ENCODE data around the gene DCPS.
"Not testable (repeated sequence)": the region's sequence is repeated elsewhere in the genome, so short reads cannot be mapped to it uniquely, and the experiment has no call there.

Gene DCPS

DNA sequence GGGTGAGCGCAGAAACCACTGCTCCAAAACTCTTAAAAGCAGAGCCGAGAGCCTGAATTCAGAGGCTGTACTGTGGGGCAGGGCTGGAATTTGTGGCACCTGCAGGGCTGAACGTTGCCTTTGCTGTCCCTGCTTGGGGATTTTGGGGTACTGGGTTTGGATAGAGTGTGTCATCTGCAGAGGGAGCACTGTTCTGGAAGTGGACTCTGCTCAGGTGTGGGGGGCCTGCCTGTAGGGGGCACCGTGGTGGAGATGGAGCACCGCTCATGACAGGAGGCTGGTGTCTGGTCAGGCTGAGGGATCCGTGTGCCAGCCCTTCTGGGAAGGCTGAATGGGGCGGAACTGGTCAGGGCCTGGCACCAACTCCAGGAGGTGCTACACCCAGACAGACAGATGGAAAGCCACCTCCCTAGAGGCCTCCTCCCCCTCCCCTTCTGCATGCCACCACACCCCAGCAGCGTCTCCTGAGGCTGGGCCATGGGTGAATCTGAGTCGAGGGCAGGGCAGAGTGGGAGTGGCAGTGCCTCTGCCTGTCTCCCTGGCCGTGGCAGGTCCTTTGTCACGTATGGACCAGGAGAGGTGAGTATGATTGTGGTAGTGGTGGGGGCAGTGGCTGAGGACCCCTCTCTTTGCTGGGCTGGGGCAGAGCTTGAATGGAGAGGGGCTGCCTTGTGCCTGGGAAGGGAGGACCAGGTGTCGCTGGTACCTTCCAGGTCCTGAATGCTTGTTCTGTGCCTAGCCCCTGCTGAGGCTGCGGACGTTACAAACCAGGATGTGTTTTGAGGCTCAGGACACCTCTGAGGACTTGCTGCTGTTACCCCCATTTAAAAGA lies 63.2 kb downstream of the DCPS start:
- peaks cover 20% of the 10 kb centered on the region for H3K4me1 ChIP-seq (ENCODE audit: insufficient read depth, low read length)
- H3K9ac ChIP-seq (ENCODE audit: low read length); H3K27me3 ChIP-seq (ENCODE audit: control insufficient read depth in 1 of 2, insufficient read depth in 2 of 2, low read length in 2 of 2); H3K36me3 ChIP-seq (ENCODE audit: insufficient read depth, low read length); H3K9me3 ChIP-seq (ENCODE audit: low read length); H3K27ac ChIP-seq (ENCODE audit: low read depth, low read length); H3K4me3 ChIP-seq (ENCODE audit: low read depth in 1 of 2, low read length in 2 of 2): not testable (repeated sequence)

DNA sequence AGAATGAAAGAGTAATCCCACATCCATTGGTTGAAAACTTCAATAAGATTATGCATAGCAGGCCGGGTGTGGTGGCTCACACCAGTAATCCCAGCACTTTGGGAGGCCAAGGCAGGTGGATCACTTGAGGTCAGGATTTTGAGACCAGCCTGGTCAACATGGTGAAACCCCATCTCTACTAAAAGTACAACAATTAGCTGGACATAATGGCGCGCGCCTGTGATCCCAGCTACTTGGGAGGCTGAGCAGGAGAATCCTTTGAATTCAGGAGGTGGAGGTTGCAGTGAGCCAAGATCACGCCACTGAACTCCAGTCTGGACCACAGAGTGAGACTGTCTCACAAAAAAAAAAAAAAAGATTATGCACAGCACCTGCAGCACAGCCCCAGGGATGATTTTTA lies 63.9 kb downstream of the DCPS start:
- not testable (repeated sequence) for H3K4me3 ChIP-seq (ENCODE audit: low read depth in 1 of 2, low read length in 2 of 2); H3K36me3 ChIP-seq (ENCODE audit: insufficient read depth, low read length); H3K27ac ChIP-seq (ENCODE audit: low read depth, low read length); H3K9ac ChIP-seq (ENCODE audit: low read length); H3K9me3 ChIP-seq (ENCODE audit: low read length); H3K27me3 ChIP-seq (ENCODE audit: control insufficient read depth in 1 of 2, insufficient read depth in 2 of 2, low read length in 2 of 2)
- peaks cover 20% of the 10 kb centered on the region for H3K4me1 ChIP-seq (ENCODE audit: insufficient read depth, low read length)

DNA sequence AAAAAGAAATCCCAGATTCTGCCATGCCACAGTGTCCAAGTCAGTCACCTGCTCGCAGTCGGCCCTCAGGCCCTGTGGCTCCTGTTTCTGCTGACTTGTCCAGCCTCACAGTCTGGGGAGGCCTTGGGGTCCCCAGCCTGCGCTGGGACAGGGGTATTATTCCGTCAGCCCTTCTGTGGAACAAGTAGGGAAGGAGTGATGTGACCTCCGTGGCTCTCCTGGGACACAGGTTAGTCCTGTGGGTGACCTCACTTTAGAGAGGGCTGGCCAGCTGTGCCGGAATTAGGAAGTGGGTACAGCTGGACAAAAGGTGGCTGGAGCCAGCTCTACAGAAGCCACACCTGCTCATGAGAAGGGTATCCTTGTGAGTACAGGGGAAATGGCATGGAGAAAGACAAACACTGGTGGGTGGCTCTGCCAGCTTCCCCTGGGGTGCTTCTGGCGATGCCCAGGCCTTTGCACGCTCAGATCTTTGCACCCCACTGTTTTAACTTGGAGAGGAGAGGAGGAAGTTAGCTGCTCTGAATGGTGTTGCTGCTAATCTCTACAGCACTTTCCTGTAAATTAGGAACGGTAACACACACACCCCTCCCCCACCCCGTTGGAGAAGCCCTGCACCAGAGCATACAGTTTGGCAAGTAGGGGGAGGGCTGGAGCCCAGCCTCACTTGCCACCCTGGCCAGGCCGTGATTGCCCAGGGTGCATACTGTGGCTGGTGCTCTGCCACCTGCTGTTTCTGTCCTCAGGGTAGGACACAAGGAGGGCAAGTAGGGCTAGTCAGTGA lies 64.7 kb downstream of the DCPS start:
- H3K36me3 ChIP-seq (ENCODE audit: insufficient read depth, low read length); H3K4me3 ChIP-seq (ENCODE audit: low read depth in 1 of 2, low read length in 2 of 2); H3K9me3 ChIP-seq (ENCODE audit: low read length); H3K27me3 ChIP-seq (ENCODE audit: control insufficient read depth in 1 of 2, insufficient read depth in 2 of 2, low read length in 2 of 2); H3K27ac ChIP-seq (ENCODE audit: low read depth, low read length); H3K9ac ChIP-seq (ENCODE audit: low read length): not testable (repeated sequence)
- peaks cover 21% of the 10 kb centered on the region for H3K4me1 ChIP-seq (ENCODE audit: insufficient read depth, low read length)

DNA sequence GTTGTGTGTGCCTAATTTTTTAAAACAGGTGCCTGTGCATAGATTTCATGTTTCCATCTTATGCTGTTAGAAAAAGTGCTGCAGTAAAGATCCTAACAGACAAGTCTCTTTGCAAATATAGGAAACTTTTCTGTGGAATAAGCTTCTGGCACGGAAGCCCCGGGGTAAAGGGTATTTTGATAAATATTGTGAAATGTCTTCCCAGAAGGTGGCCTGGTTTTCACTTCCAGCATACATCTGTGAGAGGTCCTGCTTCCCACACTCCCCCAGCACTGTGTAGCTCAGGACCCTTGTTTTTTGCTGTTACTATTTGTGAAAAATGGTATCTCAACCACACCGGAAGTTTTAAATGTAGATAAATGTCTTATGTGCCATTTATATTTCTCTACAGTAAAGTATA lies 66.2 kb downstream of the DCPS start:
- peaks cover 17% of the 10 kb centered on the region for H3K4me1 ChIP-seq (ENCODE audit: insufficient read depth, low read length)
- H3K27ac ChIP-seq (ENCODE audit: low read depth, low read length): no peak overlapping the region
- H3K4me3 ChIP-seq (ENCODE audit: low read depth in 1 of 2, low read length in 2 of 2): no peak overlapping the region
- H3K36me3 ChIP-seq (ENCODE audit: insufficient read depth, low read length): no peaks in the 10 kb centered on the region
- no peaks in the 10 kb centered on the region for H3K9me3 ChIP-seq (ENCODE audit: low read length)
- H3K27me3 ChIP-seq (ENCODE audit: control insufficient read depth in 1 of 2, insufficient read depth in 2 of 2, low read length in 2 of 2): no peaks in the 10 kb centered on the region
- H3K9ac ChIP-seq (ENCODE audit: low read length): no peak overlapping the region

DNA sequence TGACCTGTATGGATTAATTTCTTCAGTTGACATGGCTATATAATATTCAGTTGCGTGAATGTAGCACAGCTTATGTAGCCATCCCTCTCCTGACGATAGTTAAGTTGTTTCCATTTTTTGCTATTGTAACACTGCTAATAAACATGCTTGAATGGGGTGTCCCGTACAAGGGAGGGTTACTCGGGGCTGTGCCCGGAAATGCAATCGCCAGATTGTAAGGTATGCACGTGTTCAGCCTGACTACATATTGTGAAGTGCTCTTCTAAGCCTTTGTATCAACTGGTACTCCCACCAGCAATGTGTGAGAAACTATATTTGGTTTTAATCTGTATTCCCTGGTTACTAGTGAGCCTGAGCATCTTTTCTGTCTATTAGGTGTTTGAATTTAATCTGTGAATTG lies 67.7 kb downstream of the DCPS start:
- Histone ChIP-seq H3K27ac (ENCODE audit: low read depth, low read length) (no peak overlapping the region), H3K9me3 (ENCODE audit: low read length) (no peaks in the 10 kb centered on the region), H3K9ac (ENCODE audit: low read length) (no peak overlapping the region), H3K4me1 (ENCODE audit: insufficient read depth, low read length) (peaks cover 10% of the 10 kb centered on the region), H3K4me3 (ENCODE audit: low read depth in 1 of 2, low read length in 2 of 2) (no peak overlapping the region), H3K27me3 (ENCODE audit: control insufficient read depth in 1 of 2, insufficient read depth in 2 of 2, low read length in 2 of 2) (no peaks in the 10 kb centered on the region), H3K36me3 (ENCODE audit: insufficient read depth, low read length) (no peaks in the 10 kb centered on the region)

DNA sequence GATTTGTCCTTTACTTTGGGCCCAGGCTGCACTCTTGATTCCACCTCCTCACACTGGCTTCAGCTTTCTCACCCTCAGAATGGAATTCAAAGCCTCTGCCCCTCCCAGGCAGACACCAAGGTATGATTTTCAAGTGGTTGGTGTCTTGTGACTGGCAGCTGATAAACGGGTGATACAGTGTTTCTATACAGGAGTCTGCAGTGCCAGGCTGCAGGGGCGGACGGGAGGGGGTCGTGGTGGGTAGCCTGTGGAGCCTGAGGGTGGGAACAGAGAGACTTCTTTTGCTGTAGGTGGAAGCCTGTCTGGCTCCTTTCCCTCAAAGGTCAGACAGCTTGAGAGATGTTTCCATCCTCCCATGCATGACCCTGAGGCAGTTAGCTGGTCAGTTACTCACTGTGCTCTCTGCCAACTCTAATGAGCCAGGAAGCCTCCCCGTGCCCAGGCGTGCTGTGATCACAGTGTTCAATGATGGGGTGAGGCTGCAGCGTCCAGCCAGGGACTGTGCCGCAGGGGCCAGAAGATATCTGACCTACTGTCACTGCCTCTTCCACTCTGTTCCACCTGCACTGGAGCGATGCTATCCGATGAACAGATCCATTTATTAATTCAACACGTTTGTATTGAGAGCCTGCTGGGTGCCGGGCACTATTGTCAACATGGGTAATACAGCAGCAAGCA lies 69.7 kb downstream of the DCPS start:
- not testable (repeated sequence) for H3K9me3 ChIP-seq (ENCODE audit: low read length); H3K27ac ChIP-seq (ENCODE audit: low read depth, low read length); H3K27me3 ChIP-seq (ENCODE audit: control insufficient read depth in 1 of 2, insufficient read depth in 2 of 2, low read length in 2 of 2); H3K9ac ChIP-seq (ENCODE audit: low read length); H3K36me3 ChIP-seq (ENCODE audit: insufficient read depth, low read length); H3K4me1 ChIP-seq (ENCODE audit: insufficient read depth, low read length); H3K4me3 ChIP-seq (ENCODE audit: low read depth in 1 of 2, low read length in 2 of 2)

DNA sequence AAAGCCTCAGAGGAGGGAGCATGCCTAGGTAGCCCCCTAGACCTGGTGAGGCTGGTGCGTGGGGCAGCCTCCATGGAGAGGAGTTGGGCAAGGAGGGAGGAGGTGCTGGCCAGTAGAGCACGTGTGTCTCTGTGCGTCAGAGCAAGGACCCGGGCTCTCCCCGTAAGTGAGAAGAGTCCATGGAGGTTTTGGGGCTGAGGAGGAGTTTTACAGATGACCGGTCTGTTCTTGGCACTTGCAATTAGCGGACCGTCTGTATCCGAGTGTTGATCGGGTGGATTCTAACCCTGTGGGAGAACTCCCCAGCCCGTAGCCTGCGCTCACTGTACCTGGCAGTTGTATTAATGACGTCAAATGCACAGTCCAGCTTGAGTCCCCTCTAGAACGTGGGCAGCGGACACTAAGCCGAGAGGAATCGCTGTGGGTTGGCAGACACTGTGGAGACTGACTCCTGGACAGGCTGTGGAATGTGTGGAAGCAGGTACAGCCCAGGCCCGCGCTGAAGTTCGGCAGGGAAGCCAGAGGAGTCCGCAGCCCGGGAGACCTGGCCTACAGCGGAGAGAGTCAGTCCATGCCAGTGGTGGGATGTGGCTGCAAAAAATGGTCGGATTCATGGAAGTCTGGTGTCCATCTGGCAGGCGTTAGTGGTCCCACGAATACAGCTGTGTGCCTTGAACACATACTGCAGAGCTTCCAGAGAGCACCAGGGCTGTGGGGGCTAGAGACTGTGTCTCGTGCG lies 70.9 kb downstream of the DCPS start:
- H3K9ac ChIP-seq (ENCODE audit: low read length); H3K9me3 ChIP-seq (ENCODE audit: low read length); H3K36me3 ChIP-seq (ENCODE audit: insufficient read depth, low read length); H3K4me1 ChIP-seq (ENCODE audit: insufficient read depth, low read length); H3K4me3 ChIP-seq (ENCODE audit: low read depth in 1 of 2, low read length in 2 of 2); H3K27me3 ChIP-seq (ENCODE audit: control insufficient read depth in 1 of 2, insufficient read depth in 2 of 2, low read length in 2 of 2); H3K27ac ChIP-seq (ENCODE audit: low read depth, low read length): not testable (repeated sequence)

DNA sequence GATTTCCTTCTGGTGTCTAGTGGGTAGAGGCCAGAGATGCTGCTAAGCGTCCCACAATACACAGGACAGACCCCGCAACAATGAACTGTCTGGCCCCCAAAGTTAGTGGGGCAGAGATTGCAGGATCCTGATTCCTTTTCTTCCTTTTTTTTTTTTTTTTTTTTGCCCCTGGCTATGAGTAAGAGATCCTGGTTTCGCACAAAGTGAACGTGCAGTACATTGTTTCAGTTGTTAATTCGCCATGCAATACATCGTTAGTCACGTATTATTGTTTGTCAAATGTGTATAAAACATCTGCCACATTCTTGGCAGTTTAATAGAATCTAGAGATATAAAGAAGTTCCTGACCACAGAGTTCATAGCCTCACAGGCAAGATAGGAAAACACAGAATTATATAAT lies 71.9 kb downstream of the DCPS start:
- Histone ChIP-seq H3K27me3 (ENCODE audit: control insufficient read depth in 1 of 2, insufficient read depth in 2 of 2, low read length in 2 of 2) (no peaks in the 10 kb centered on the region), H3K9ac (ENCODE audit: low read length) (no peak overlapping the region), H3K4me3 (ENCODE audit: low read depth in 1 of 2, low read length in 2 of 2) (no peak overlapping the region), H3K4me1 (ENCODE audit: insufficient read depth, low read length) (peaks cover 6% of the 10 kb centered on the region), H3K36me3 (ENCODE audit: insufficient read depth, low read length) (no peaks in the 10 kb centered on the region), H3K9me3 (ENCODE audit: low read length) (no peaks in the 10 kb centered on the region), H3K27ac (ENCODE audit: low read depth, low read length) (no peak overlapping the region)

DNA sequence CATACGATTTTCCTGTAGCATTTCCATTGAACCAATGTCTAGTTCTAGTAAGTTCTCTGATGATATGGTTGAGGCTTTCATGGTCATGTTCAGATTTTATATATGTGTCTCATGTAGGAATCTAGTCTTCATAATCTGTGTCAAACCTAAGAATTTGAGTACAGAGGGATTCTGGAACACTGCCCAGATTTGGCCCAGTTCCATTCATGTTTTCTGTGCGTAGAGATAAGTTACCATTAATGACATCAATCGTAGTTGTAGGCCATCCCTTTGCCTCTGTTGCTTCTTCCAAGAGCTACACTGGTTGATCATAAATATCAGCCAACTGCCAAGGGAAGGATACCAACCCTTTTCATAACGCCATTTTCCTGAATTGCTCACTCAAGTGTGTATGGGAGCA lies 74.9 kb downstream of the DCPS start:
- no peak overlapping the region for H3K9ac ChIP-seq (ENCODE audit: low read length)
- H3K27me3 ChIP-seq (ENCODE audit: control insufficient read depth in 1 of 2, insufficient read depth in 2 of 2, low read length in 2 of 2): no peaks in the 10 kb centered on the region
- no peaks in the 10 kb centered on the region for H3K9me3 ChIP-seq (ENCODE audit: low read length)
- H3K36me3 ChIP-seq (ENCODE audit: insufficient read depth, low read length): no peaks in the 10 kb centered on the region
- no peaks in the 10 kb centered on the region for H3K4me1 ChIP-seq (ENCODE audit: insufficient read depth, low read length)
- H3K4me3 ChIP-seq (ENCODE audit: low read depth in 1 of 2, low read length in 2 of 2): no peak overlapping the region
- H3K27ac ChIP-seq (ENCODE audit: low read depth, low read length): no peak overlapping the region

DNA sequence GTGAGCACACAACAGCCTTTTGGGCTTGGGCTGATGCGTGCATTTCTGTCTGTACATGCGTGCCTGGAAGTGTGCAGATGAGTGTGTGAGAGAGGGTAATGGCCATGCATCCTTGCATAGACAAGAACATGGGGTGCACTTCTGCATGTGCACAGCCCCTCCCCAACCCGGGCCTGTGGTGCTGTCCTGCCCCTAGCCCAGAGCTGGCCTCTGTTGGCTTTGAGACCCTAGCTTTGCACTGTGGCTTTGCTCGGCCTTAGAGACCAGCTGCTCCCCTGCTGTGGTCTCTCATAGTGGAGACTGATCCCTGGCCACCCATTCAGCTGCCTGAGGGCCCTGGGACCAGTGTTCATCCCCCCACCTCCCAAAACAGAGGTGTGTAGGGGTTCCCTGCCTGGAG lies 77.0 kb downstream of the DCPS start:
- H3K9ac ChIP-seq (ENCODE audit: low read length): no peak overlapping the region
- no peaks in the 10 kb centered on the region for H3K27me3 ChIP-seq (ENCODE audit: control insufficient read depth in 1 of 2, insufficient read depth in 2 of 2, low read length in 2 of 2)
- H3K27ac ChIP-seq (ENCODE audit: low read depth, low read length): no peak overlapping the region
- no peaks in the 10 kb centered on the region for H3K9me3 ChIP-seq (ENCODE audit: low read length)
- no peak overlapping the region for H3K4me3 ChIP-seq (ENCODE audit: low read depth in 1 of 2, low read length in 2 of 2)
- H3K36me3 ChIP-seq (ENCODE audit: insufficient read depth, low read length): no peaks in the 10 kb centered on the region
- no peaks in the 10 kb centered on the region for H3K4me1 ChIP-seq (ENCODE audit: insufficient read depth, low read length)

DNA sequence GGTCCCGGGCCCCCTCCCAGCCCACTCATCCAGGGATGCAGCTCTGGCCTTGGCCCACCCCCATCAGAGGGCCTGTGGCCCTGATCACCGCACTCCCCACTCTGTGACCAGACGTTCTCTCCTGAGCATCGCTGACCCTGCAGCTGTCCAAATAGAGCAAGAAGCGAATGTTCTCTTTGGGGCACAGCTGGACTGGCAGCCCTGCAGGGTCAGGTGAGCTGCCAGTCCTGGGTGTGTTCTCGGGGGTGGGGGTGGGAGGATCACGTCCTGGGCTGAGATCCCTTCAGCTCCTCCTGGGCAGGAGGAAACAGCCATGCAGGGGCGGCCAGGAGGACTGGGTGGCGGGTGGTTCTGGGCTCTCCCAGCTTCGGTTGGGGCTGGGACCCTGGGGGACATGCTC lies 78.1 kb downstream of the DCPS start:
- not testable (repeated sequence) for H3K9ac ChIP-seq (ENCODE audit: low read length); H3K27me3 ChIP-seq (ENCODE audit: control insufficient read depth in 1 of 2, insufficient read depth in 2 of 2, low read length in 2 of 2); H3K9me3 ChIP-seq (ENCODE audit: low read length); H3K4me3 ChIP-seq (ENCODE audit: low read depth in 1 of 2, low read length in 2 of 2); H3K4me1 ChIP-seq (ENCODE audit: insufficient read depth, low read length); H3K36me3 ChIP-seq (ENCODE audit: insufficient read depth, low read length); H3K27ac ChIP-seq (ENCODE audit: low read depth, low read length)
